Heart left ventricle (tissue), 13 donors: Measurements from ENCODE around the gene APBB1.

Experiments used
- CTCF ChIP-seq, 12 donors: fragments of 200-600 bp; sonication (generic) in 4 of 12; IDR thresholded peaks; one replicate each; pipeline versions ENCODE4 v1.5.0 to v1.8.0; 2018 to 2022; ENCODE audit warnings: antibody characterized with exemption in 12 of 12, mild to moderate bottlenecking in 5 of 12
- POLR2A ChIP-seq, 2 donors: fragments of 450-650 bp; IDR thresholded peaks; one replicate each; pipeline ENCODE4 v1.6.1; 2017; ENCODE audit warnings: antibody characterized with exemption in 2 of 2, mild to moderate bottlenecking in 2 of 2, moderate library complexity in 2 of 2
- donor health status: ischemic (EF 13 %, LVEDD 7.1; RV severe dilation, severe dysfunction).
- donor health status: DM: no; HTN: yes; CAD: no.
- donor health status: DM: no; HTN: no; CAD: no.
- donor health status: ischemic (EF 25% LVEDD 6.9; RV normal size, moderate dysfunction).
- donor health status: ischemic (EF 25% LVEDD 5.7; RV mildly dilated, moderate dysfunction).
- donor health status: ischemic (EF 35%, LVEDD 5.7; RV mildly dilated, moderate dysfunction).
- donor health status: nonischemic (EF 11% LVEDD 7.7; RV severe dilation, severe dysfunction).
- donor health status: DM: yes; HTN: yes; CAD: no.
- donor health status: PGD.
- donor health status: ischemic (EF 29% LVEDD 5.4; RV normal size, mild dysfunction).
- donor health status: nonischemic (EF 23%, LVEDD 6.1; RV moderate dilation, normal function).

- no peak for TF ChIP-seq CTCF (IDR thresholded peaks at IDR 0.05)
- TF ChIP-seq POLR2A (IDR thresholded peaks at IDR 0.05): no peak
Observed at GRCh38 chr11:6413791-6414201, 5.1 kb downstream of the APBB1 start.
